CD4-positive, alpha-beta T cell (primary cell): Measurements from ENCODE around the gene FGFBP2. TPM values are rescaled to one million over a fixed set of nuclear protein-coding genes. Genes with fewer than 3 reads are reported as not detected.

Experiments used
- ATAC-seq: fragments of 200-7000 bp; cut with Tn5 transposase; one replicate; pipeline ENCODE4 v1.10.0; 2022; ENCODE audit warnings: mild to moderate bottlenecking; ENCODE audit not compliant: poor library complexity
- CTCF ChIA-PET: fragments of 350-600 bp; sonication (Branson Sonifier 250); formaldehyde crosslinking; loops from one replicate; lab custom pipeline; 2021; ENCODE audit warnings: antibody characterized with exemption, inconsistent platforms; lab: Charles Lee
- POLR2A ChIA-PET: fragments of 350-600 bp; sonication (Branson Sonifier 250); formaldehyde crosslinking; loops from one replicate; lab custom pipeline; 2021; ENCODE audit warnings: antibody characterized with exemption, inconsistent platforms; lab: Charles Lee
- DNase-seq, 14 experiments: peaks; one replicate each; pipeline ENCODE4 v3.0.0-alpha.2; 2013 to 2020; ENCODE audit warnings: mixed read lengths in 2 of 14
- H3K27ac ChIP-seq, 2 donors: one replicate each; pipeline versions ENCODE4 v1.5.1 to v1.7.0; 2013; ENCODE audit warnings: low read length in 2 of 2, low read depth in 1 of 2, mild to moderate bottlenecking in 1 of 2
- H3K27me3 ChIP-seq, 2 experiments: 1 replicate in 1 of 2; 2 replicates in 1 of 2; pipeline versions ENCODE4 v1.6.1 to v1.7.0; 2013; ENCODE audit warnings: low read length in 2 of 2, control low read depth in 1 of 2, mild to moderate bottlenecking in 1 of 2, moderate library complexity in 1 of 2; ENCODE audit not compliant: insufficient read depth in 2 of 2, control insufficient read depth in 1 of 2
- H3K36me3 ChIP-seq: one replicate; pipeline ENCODE4 v1.6.1; 2013; ENCODE audit warnings: low read length, control low read depth; ENCODE audit not compliant: insufficient read depth
- H3K4me1 ChIP-seq: one replicate; pipeline ENCODE4 v1.6.1; 2013; ENCODE audit warnings: low read length, control low read depth; ENCODE audit not compliant: insufficient read depth
- H3K4me3 ChIP-seq: one replicate; pipeline ENCODE4 v1.5.1; 2013; ENCODE audit warnings: mild to moderate bottlenecking, low read length, moderate library complexity
- H3K9me3 ChIP-seq, 2 experiments: 1 replicate in 1 of 2; 2 replicates in 1 of 2; pipeline versions ENCODE4 v1.6.1 to v1.7.0; 2013; ENCODE audit warnings: low read length in 2 of 2, mild to moderate bottlenecking in 2 of 2, control low read depth in 1 of 2, moderate library complexity in 1 of 2; ENCODE audit not compliant: control insufficient read depth in 1 of 2, insufficient read depth in 1 of 2
- H3K27ac Mint-ChIP-seq: one replicate; pipeline ENCODE4 v1.8.0; 2020; ENCODE audit warnings: mixed read lengths
- H3K27me3 Mint-ChIP-seq: one replicate; pipeline ENCODE4 v1.8.0; 2021; ENCODE audit warnings: mixed read lengths
- H3K36me3 Mint-ChIP-seq: one replicate; pipeline ENCODE4 v1.8.0; 2021; ENCODE audit warnings: low read depth, mixed read lengths
- H3K4me1 Mint-ChIP-seq: one replicate; pipeline ENCODE4 v1.8.0; 2021; ENCODE audit warnings: low read depth, mixed read lengths
- H3K4me3 Mint-ChIP-seq: one replicate; pipeline ENCODE4 v1.8.0; 2020; ENCODE audit warnings: mild to moderate bottlenecking, mixed read lengths
- H3K9me3 Mint-ChIP-seq: one replicate; pipeline ENCODE4 v1.8.0; 2020; ENCODE audit warnings: mixed read lengths
- intact Hi-C, 2 experiments: fragments of 100-400 bp; cut with DNase I in 1 of 2; cut with micrococcal nuclease in 1 of 2; formaldehyde crosslinking; loops; one replicate each; pipeline versions ENCODE4 v1.15.1 to v1.9.0; 2023 to 2025; cut with DNase I, micrococcal nuclease
- total RNA-seq, 174 experiments: library from RNA in 2 of 174; stranded (reverse) in 2 of 174; gene quantifications; one replicate each; pipeline ENCODE4 v1.2.3 and lab custom pipeline; 2021 to 2026
- TF ChIP-seq, protein P1 (sequence below): fragments of 200-600 bp; IDR thresholded peaks from one replicate; pipeline ENCODE4 v1.8.0; 2022; ENCODE audit warnings: antibody characterized with exemption, mild to moderate bottlenecking

Gene FGFBP2
- total RNA-seq, 2 experiments from 2014 or later: 1.3 to 1.7 TPM

DNA sequence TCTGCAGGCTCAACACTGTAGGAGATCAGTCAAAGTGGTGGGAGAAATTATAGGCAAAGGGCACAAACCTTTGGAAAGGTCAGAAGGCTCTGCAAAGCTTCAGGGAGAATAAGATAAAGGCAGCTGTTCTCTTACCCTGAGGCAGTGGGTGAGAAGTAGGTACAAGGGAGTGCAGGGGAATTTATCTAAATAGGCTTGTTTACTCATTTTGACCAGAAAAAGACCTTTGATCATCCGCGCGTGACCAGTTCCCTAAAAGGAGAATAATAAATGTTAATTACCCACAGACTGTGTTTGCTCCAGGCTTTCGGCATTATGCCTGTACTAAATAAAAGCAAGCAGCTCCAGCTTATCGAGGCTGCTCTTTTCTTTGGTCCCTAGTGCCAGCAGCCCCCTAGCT is 9.3 kb downstream of the FGFBP2 start:
- Mint-ChIP-seq H3K9me3 (no peaks in the 10 kb centered on the region), H3K27ac (no peak overlapping the region), H3K27me3 (no peaks in the 10 kb centered on the region), H3K36me3 (no peaks in the 10 kb centered on the region), H3K4me1 (no peaks in the 10 kb centered on the region), H3K4me3 (no peak overlapping the region)
- Histone ChIP-seq H3K27me3 (no peaks in the 10 kb centered on the region), H3K4me1 (no peaks in the 10 kb centered on the region), H3K4me3 (no peak overlapping the region), H3K36me3 (no peaks in the 10 kb centered on the region), H3K9me3 (peaks cover 0 to 5% of the 10 kb centered on the region in 2 experiments), H3K27ac (no peak overlapping the region)
- ATAC-seq (no peak), DNase-seq (no peak)
- intact Hi-C loops: no loop called here
- TF ChIP-seq, protein P1, sequence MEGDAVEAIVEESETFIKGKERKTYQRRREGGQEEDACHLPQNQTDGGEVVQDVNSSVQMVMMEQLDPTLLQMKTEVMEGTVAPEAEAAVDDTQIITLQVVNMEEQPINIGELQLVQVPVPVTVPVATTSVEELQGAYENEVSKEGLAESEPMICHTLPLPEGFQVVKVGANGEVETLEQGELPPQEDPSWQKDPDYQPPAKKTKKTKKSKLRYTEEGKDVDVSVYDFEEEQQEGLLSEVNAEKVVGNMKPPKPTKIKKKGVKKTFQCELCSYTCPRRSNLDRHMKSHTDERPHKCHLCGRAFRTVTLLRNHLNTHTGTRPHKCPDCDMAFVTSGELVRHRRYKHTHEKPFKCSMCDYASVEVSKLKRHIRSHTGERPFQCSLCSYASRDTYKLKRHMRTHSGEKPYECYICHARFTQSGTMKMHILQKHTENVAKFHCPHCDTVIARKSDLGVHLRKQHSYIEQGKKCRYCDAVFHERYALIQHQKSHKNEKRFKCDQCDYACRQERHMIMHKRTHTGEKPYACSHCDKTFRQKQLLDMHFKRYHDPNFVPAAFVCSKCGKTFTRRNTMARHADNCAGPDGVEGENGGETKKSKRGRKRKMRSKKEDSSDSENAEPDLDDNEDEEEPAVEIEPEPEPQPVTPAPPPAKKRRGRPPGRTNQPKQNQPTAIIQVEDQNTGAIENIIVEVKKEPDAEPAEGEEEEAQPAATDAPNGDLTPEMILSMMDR: no peak
- ChIA-PET CTCF (no interaction called here), POLR2A (no interaction called here)

DNA sequence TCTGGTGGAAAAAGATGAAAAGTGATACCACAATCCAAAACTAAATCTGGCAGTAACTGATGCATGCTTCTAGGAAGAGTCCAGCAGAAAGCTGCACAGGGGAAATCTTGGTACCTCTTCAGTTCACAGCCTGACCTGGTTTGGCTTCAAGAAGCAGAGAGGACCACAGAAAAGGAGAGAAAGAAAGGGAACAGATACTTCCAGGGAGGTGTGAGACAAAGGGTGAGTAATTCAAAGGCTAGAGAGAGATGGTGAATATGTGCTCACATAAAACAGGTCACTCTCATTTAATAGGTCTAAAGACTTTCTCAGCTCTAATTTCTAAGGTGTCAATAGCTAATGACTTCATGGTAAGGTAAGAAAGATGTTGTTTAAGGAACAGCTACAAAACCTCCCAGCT is 11.2 kb downstream of the FGFBP2 start:
- no peaks in the 10 kb centered on the region for H3K4me1 Mint-ChIP-seq
- no peak overlapping the region for H3K4me3 Mint-ChIP-seq
- POLR2A ChIA-PET: no interaction called here
- TF ChIP-seq, protein P1: no peak
- ATAC-seq (no peak), DNase-seq (no peak)
- H3K36me3 ChIP-seq: no peaks in the 10 kb centered on the region
- H3K9me3 Mint-ChIP-seq: no peaks in the 10 kb centered on the region
- H3K27ac Mint-ChIP-seq: no peak overlapping the region
- CTCF ChIA-PET: interaction anchor here (1.5 kb wide), 1 partner anchor 146 kb away, joined by 5 read pairs; no protein-coding TSS in a partner anchor
- no peak overlapping the region for H3K27ac ChIP-seq
- no peaks in the 10 kb centered on the region for H3K27me3 ChIP-seq
- H3K27me3 Mint-ChIP-seq: no peaks in the 10 kb centered on the region
- no peaks in the 10 kb centered on the region for H3K36me3 Mint-ChIP-seq
- H3K9me3 ChIP-seq: peaks cover 0 to 5% of the 10 kb centered on the region in 2 experiments
- intact Hi-C loops: no loop called here
- H3K4me1 ChIP-seq: no peaks in the 10 kb centered on the region
- no peak overlapping the region for H3K4me3 ChIP-seq

DNA sequence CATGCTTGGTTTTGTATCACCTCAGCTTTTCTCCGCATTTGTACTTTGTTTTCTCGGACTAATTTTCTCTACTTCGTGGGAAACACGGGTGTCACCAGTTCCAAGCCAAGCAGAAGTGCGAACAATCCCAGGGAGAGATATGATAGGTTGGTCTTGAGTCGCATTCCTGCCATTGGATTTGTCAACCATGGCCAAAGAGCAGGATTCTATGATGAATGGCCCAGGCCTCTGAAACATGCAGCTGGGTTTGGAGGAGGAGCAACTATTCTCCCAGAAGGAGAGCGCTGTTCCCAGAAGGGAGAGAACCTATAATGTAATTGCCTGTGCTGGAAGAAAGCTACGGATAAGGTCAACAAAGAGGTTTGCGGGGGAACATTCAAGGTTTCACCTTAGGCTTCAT is 14.1 kb downstream of the FGFBP2 start:
- intact Hi-C loops: no loop called here
- H3K4me3 Mint-ChIP-seq: no peak overlapping the region
- Histone ChIP-seq H3K36me3 (no peaks in the 10 kb centered on the region), H3K4me1 (no peaks in the 10 kb centered on the region), H3K27me3 (no peaks in the 10 kb centered on the region), H3K27ac (no peak overlapping the region), H3K4me3 (no peak overlapping the region), H3K9me3 (peaks cover 0 to 1% of the 10 kb centered on the region in 2 experiments)
- TF ChIP-seq, protein P1: no peak
- no peaks in the 10 kb centered on the region for H3K4me1 Mint-ChIP-seq
- no peaks in the 10 kb centered on the region for H3K27me3 Mint-ChIP-seq
- no peak overlapping the region for H3K27ac Mint-ChIP-seq
- DNase-seq: no peak
- ChIA-PET POLR2A (no interaction called here), CTCF (interaction anchor here (1.1 kb wide), 1 partner anchor 143 kb away, joined by 4 read pairs; no protein-coding TSS in a partner anchor)
- ATAC-seq: no peak
- H3K36me3 Mint-ChIP-seq: no peaks in the 10 kb centered on the region
- no peaks in the 10 kb centered on the region for H3K9me3 Mint-ChIP-seq
